Adrenal gland (tissue), 12 donors: Measurements from ENCODE around the gene AOC2. TPM values are rescaled to one million over a fixed set of nuclear protein-coding genes. Genes with fewer than 3 reads are reported as not detected.

Source experiments
- DNase-seq, 7 donors: peaks; one replicate each; pipeline ENCODE4 v3.0.0-alpha.2; 2019 to 2020
- H3K27ac ChIP-seq, 5 donors: fragments of 200-600 bp; sonication (generic) in 4 of 5; 1 replicate in 3 of 5; 2 replicates in 2 of 5; pipeline versions ENCODE4 v1.5.1 to v1.8.0; 2016 to 2020; ENCODE audit warnings: mild to moderate bottlenecking in 1 of 5
- H3K27me3 ChIP-seq: fragments of 200-600 bp; 2 replicates; pipeline ENCODE4 v1.8.0; 2021
- H3K36me3 ChIP-seq, 2 donors: fragments of 200-600 bp; replicated peaks in 1 of 2; 1 replicate in 1 of 2; 2 replicates in 1 of 2; pipeline versions ENCODE4 v1.5.1 to v1.8.0; 2018 to 2022
- H3K4me1 ChIP-seq, 2 donors: fragments of 200-600 bp; replicated peaks in 1 of 2; 1 replicate in 1 of 2; 2 replicates in 1 of 2; pipeline versions ENCODE4 v1.5.1 to v1.8.0; 2018 to 2021
- H3K4me3 ChIP-seq, 4 donors: fragments of 200-600 bp; sonication (generic) in 3 of 4; one replicate each; pipeline ENCODE4 v1.5.1; 2016 to 2018
- H3K9me3 ChIP-seq, 3 donors: fragments of 200-600 bp; sonication (generic) in 1 of 3; replicated peaks in 1 of 3; 1 replicate in 2 of 3; 2 replicates in 1 of 3; pipeline versions ENCODE4 v1.5.1 to v1.8.0; 2016 to 2021
- POLR2A ChIP-seq, 2 donors: fragments of 450-650 bp; IDR thresholded peaks; one replicate each; pipeline ENCODE4 v1.6.1; 2017; ENCODE audit warnings: antibody characterized with exemption in 2 of 2, mild to moderate bottlenecking in 2 of 2, moderate library complexity in 1 of 2
- WGBS, 4 donors: extraction: QIAGEN DNeasy Blood & Tissue Kit in 2 of 4; methylation state at CpG; one replicate each; pipeline versions ENCODE4 v1.1.5 to v1.1.7; 2013 to 2017; 5-methylcytosine and 5-hydroxymethylcytosine counted together
- intact Hi-C, 2 donors: fragments of 100-400 bp; cut with DNase I; formaldehyde crosslinking; loops; one replicate each; pipeline versions ENCODE4 v1.14.1 to v1.15.0; 2022 to 2023
- polyA plus RNA-seq, 3 donors: library from polyadenylated mRNA; stranded (reverse); fragments of 200-250 nt in 2 of 3; fragments of 350-450 nt in 1 of 3; fragmentation: Illumina TruSeq in 1 of 3; extraction: RNeasy Lipid Tissue Mini Kit (QIAGEN cat#74804) in 1 of 3; gene quantifications; one replicate each; pipeline ENCODE4 v1.2.3, GENCODE V29; 2013 to 2014
- total RNA-seq, 9 donors: library from RNA; depleted of rRNA in 4 of 9; stranded (reverse); fragments of >200 nt in 4 of 9; fragments of 120-200 nt in 1 of 9; fragmentation: NEBNext Ultra II Directional in 1 of 9; extraction: Animal tissue kit (Norgen Biotek cat#: 25700) in 1 of 9; gene quantifications; one replicate each; pipeline versions ENCODE4 v1.1.0 to v1.2.4, GENCODE V29; 2013 to 2023
- TF ChIP-seq, protein P1 (sequence below), 6 experiments: fragments of 450-650 bp in 4 of 6; fragments of 200-600 bp in 2 of 6; sonication (generic) in 1 of 6; IDR thresholded peaks; 1 replicate in 5 of 6; 2 replicates in 1 of 6; pipeline versions ENCODE4 v1.5.1 to v1.8.0; 2016 to 2021; ENCODE audit warnings: antibody characterized with exemption in 6 of 6, mild to moderate bottlenecking in 2 of 6, moderate library complexity in 1 of 6
- donor health status: healthy with polysubstance abuse.
- donor health status: Bipolar disorder and iron deficiency.
- donor health status: DM: yes; HTN: yes; CAD: no.
- donor health status: DM: no; HTN: no; CAD: no.
- donor health status: DM: no; HTN: no; CAD: no.
- donor health status: DM: yes; HTN: yes; CAD: no.

AOC2 gene
- total and polyA plus RNA-seq, 12 donors: 0.60 to 2.2 (median 1.4) TPM

DNA sequence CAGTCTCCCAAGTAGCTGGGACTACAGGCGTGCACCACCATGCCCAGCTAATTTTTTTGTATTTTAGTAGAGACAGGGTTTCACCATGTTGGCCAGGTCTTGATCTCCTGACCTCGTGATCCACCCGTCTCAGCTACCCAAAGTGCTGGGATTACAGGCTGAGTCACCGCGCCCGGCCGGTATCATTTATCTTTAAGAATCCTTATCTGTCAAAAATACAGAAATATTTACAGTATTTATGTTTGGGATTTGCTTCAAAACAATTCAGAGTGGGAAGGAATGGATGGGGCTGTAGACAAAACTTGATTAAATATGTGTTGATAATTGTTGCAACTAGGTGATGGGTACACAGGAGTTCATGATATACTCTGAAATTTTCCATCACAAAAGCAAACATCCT, 23.2 kb upstream of the AOC2 start:
- Histone ChIP-seq H3K27me3 (no peaks in the 10 kb centered on the region), H3K4me3 (no peak overlapping the region), H3K9me3 (no peaks in the 10 kb centered on the region), H3K4me1 (peaks cover 10 to 21% of the 10 kb centered on the region in 2 donors), H3K27ac (no peak overlapping the region), H3K36me3 (peaks cover 0 to 64% of the 10 kb centered on the region in 2 donors)
- TF ChIP-seq POLR2A (IDR thresholded peaks at IDR 0.05): no peak
- TF ChIP-seq, protein P1, sequence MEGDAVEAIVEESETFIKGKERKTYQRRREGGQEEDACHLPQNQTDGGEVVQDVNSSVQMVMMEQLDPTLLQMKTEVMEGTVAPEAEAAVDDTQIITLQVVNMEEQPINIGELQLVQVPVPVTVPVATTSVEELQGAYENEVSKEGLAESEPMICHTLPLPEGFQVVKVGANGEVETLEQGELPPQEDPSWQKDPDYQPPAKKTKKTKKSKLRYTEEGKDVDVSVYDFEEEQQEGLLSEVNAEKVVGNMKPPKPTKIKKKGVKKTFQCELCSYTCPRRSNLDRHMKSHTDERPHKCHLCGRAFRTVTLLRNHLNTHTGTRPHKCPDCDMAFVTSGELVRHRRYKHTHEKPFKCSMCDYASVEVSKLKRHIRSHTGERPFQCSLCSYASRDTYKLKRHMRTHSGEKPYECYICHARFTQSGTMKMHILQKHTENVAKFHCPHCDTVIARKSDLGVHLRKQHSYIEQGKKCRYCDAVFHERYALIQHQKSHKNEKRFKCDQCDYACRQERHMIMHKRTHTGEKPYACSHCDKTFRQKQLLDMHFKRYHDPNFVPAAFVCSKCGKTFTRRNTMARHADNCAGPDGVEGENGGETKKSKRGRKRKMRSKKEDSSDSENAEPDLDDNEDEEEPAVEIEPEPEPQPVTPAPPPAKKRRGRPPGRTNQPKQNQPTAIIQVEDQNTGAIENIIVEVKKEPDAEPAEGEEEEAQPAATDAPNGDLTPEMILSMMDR (IDR thresholded peaks at IDR 0.05): no peak
- WGBS, 4 donors: 72 to 85% (median 82%) methylated on average over 7 of the region's 7 CpGs
- peak in 1 of 7 donors; percentile 41 for DNase-seq
- intact Hi-C loops: loop anchor here (5.0 to 10.0 kb wide), 2 partner anchors 96 to 99 kb away; no protein-coding TSS in a partner anchor

DNA sequence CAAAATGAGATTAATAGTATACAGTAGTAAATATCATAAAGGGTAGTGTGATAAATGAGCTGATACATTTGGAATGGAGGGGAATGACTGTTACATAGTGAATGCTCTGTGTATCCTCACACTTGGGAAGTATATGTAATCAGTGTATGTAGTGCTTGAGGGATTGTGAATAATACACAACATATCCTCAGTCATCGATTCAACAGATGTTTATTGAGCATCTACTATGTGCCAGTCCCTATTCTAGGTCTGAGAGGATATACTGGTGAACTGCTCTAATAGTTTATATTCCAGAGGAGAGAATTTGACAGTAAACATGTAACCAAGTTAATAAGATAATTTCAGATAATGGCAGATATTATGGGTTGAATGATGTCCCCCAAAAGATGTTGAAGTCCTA, 16.9 kb upstream of the AOC2 start:
- H3K9me3 ChIP-seq: no peaks in the 10 kb centered on the region
- H3K27ac ChIP-seq: no peak overlapping the region
- peaks cover 17 to 22% of the 10 kb centered on the region in 2 donors for H3K4me1 ChIP-seq
- no peak overlapping the region for H3K4me3 ChIP-seq
- WGBS, 4 donors: 89 to 96% (median 96%) methylated on average over 1 of the region's 1 CpG
- intact Hi-C loops: loop anchor here in 1 of 2 donors (10.0 kb wide), 1 partner anchor 103 kb away; no protein-coding TSS in a partner anchor
- H3K36me3 ChIP-seq: peaks cover 0 to 1% of the 10 kb centered on the region in 2 donors
- TF ChIP-seq POLR2A (IDR thresholded peaks at IDR 0.05): no peak
- TF ChIP-seq, protein P1 (IDR thresholded peaks at IDR 0.05): no peak
- no peaks in the 10 kb centered on the region for H3K27me3 ChIP-seq
- DNase-seq: no peak

DNA sequence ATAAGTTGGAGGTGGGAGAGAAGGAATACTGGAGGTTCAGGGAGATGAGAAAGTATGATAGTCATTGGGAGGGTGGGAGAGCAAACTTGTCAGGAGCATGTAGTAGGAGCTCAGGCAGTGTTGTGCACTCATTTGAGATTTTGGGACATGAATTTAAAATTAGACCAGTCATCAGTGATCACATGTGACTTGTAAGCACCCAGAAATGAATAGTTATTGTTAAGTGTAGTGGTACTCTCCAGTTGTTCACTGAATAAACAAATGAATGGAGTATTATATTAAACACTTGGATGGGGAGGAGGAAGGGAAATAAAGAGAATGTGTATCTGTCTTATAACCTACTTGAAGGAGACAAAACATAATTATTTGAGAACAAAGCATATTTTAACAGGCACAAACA, 13.4 kb upstream of the AOC2 start:
- no peaks in the 10 kb centered on the region for H3K27me3 ChIP-seq
- H3K4me1 ChIP-seq: peaks cover 18 to 22% of the 10 kb centered on the region in 2 donors
- H3K27ac ChIP-seq: no peak overlapping the region
- TF ChIP-seq POLR2A (IDR thresholded peaks at IDR 0.05): no peak
- TF ChIP-seq, protein P1 (IDR thresholded peaks at IDR 0.05): no peak
- DNase-seq: no peak
- H3K9me3 ChIP-seq: no peaks in the 10 kb centered on the region
- H3K4me3 ChIP-seq: no peak overlapping the region
- intact Hi-C loops: no loop called here
- H3K36me3 ChIP-seq: peaks cover 0 to 10% of the 10 kb centered on the region in 2 donors

DNA sequence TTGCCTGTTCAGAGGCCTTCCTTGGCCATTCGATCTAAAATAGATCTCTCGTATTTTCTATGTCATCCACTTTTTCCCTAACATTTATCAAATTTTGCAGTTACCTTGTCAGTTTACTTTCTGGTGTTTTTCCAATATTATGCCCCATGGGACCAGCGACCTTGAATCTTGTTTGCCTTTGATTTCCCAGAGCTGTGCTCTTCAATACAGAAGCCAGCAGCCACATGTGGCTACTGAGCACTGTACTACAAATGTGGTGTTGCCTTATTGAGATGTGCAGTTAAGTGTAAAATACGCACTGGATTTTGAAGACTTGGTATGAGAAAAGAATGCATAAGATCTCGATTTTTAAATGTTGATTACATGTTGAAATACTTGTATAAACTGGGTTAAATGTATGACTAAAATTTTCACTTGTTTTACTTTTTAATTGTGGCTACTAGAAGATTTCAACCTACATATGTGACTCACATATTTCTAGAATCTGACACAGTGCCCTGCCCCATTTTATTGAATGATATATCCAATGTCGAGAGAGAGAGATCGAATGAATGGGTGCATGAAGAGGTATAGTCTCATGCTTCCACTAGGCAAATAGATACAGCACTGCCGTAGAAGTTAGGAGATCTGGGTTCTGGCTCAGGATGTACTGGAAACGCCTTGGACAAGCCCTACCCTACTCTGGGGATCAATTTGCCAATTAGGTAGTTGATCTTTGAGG, 12.0 kb upstream of the AOC2 start:
- TF ChIP-seq, protein P1 (IDR thresholded peaks at IDR 0.05): no peak
- peak in 1 of 2 donors; percentile 14 for TF ChIP-seq POLR2A (IDR thresholded peaks at IDR 0.05)
- H3K27me3 ChIP-seq: no peaks in the 10 kb centered on the region
- H3K4me3 ChIP-seq: peak overlapping the region; percentile 71 to 93 (median 83)
- H3K36me3 ChIP-seq: peaks cover 0 to 24% of the 10 kb centered on the region in 2 donors
- H3K27ac ChIP-seq: peak overlapping the region; percentile 84 to 93 (median 90)
- intact Hi-C loops: no loop called here
- 30 to 36% (median 32%) methylated on average over 9 of the region's 9 CpGs for WGBS, 4 donors
- H3K4me1 ChIP-seq: peaks cover 18 to 22% of the 10 kb centered on the region in 2 donors
- H3K9me3 ChIP-seq: no peaks in the 10 kb centered on the region
- peak in 1 of 7 donors; percentile 44 for DNase-seq
